ENCODE data around the gene VAT1. TPM values are rescaled to one million over a fixed set of nuclear protein-coding genes. Genes with fewer than 3 reads are reported as not detected.

VAT1 gene
- total and polyA plus RNA-seq, 9 of the 15 experiments (the other 6 are each of a cell fraction or from before 2014, with no cell fraction given): 29.4 to 153 (median 66.7) TPM

- TF ChIP-seq KAT8 (IDR thresholded peaks at IDR 0.05; ENCODE audit: low read depth): peak; percentile 55; the same call in 1 of the 2 replicates
- no peak for TF ChIP-seq KHSRP (IDR thresholded peaks at IDR 0.05)
- TF ChIP-seq TEAD1 (CRISPR knock-in tag; IDR thresholded peaks at IDR 0.05): peak; percentile 91 to 97
- TF ChIP-seq ZNF263 (CRISPR knock-in tag; IDR thresholded peaks at IDR 0.05; ENCODE audit: borderline replicate concordance): peak; percentile 88
- TF ChIP-seq NRF1 (conservative IDR thresholded peaks at IDR 0.05 in 1 of 2, IDR thresholded peaks at IDR 0.05 in 1 of 2): peak; percentile 58 to 73
- no peak for TF ChIP-seq GTF3C2 (IDR thresholded peaks at IDR 0.05; ENCODE audit: borderline replicate concordance, extremely low read depth, insufficient read length)
- TF ChIP-seq LCOR (CRISPR knock-in tag; IDR thresholded peaks at IDR 0.05): peak; percentile 84; the same call in 1 of the 2 replicates
- TF ChIP-seq ZFP36 (IDR thresholded peaks at IDR 0.05; ENCODE audit: low read depth, low read length, partially characterized antibody): no peak
- peak; percentile 71 for TF ChIP-seq MYNN (IDR thresholded peaks at IDR 0.05)
- TF ChIP-seq MYNN (CRISPR knock-in tag; IDR thresholded peaks at IDR 0.05): no peak
- TF ChIP-seq PURB (CRISPR knock-in tag; IDR thresholded peaks at IDR 0.05; ENCODE audit: low read depth): no peak
- no peak for TF ChIP-seq ZNF77 (CRISPR knock-in tag; IDR thresholded peaks at IDR 0.05)
- no peak for TF ChIP-seq DPF2 (IDR thresholded peaks at IDR 0.05)
- TF ChIP-seq GATAD2B (IDR thresholded peaks at IDR 0.05; ENCODE audit: borderline replicate concordance): no peak; the same call in 1 of the 2 replicates
- no peak for TF ChIP-seq LARP7 (IDR thresholded peaks at IDR 0.05)
- TF ChIP-seq GABPA (tag; conservative IDR thresholded peaks at IDR 0.05; ENCODE audit: low read depth): peak; percentile 99
- peak; percentile 79; the same call in 1 of the 2 replicates for TF ChIP-seq ZNF24 (IDR thresholded peaks at IDR 0.05)
- no peak for TF ChIP-seq CCNT2 (IDR thresholded peaks at IDR 0.05; ENCODE audit: borderline replicate concordance, extremely low read depth, insufficient read length, low read depth, low read length)
- no peak for TF ChIP-seq NUFIP1 (IDR thresholded peaks at IDR 0.05; ENCODE audit: partially characterized antibody)
- no peak for TF ChIP-seq ZNF445 (CRISPR knock-in tag; IDR thresholded peaks at IDR 0.05; ENCODE audit: low read depth)
- TF ChIP-seq SNAPC5 (CRISPR knock-in tag; IDR thresholded peaks at IDR 0.05): no peak
- TF ChIP-seq MAZ (CRISPR knock-in tag; conservative IDR thresholded peaks at IDR 0.05 in 1 of 2, IDR thresholded peaks at IDR 0.05 in 1 of 2): peak; percentile 47 to 97; a peak in 3 of 4 replicates
- peak; percentile 73; the same call in 1 of the 2 replicates for TF ChIP-seq SMC3 (conservative IDR thresholded peaks at IDR 0.05; ENCODE audit: insufficient read depth, low read depth, low read length)
- TF ChIP-seq ZNF217 (CRISPR knock-in tag; IDR thresholded peaks at IDR 0.05): no peak
- no peak for TF ChIP-seq COPS2 (conservative IDR thresholded peaks at IDR 0.05)
- TF ChIP-seq HLTF (IDR thresholded peaks at IDR 0.05): no peak; the same call in 1 of the 2 replicates
Measured at GRCh38 chr17:42997984-42998938, 23.9 kb downstream of the VAT1 start, which contains the start of gene RPL27 (continued).

Data from K562 (cell line).